SK-N-SH (cell line): ENCODE results near the gene KNL1. TPM values are rescaled to one million over a fixed set of nuclear protein-coding genes. Genes with fewer than 3 reads are reported as not detected.
A peak's percentile ranks its signal among the peaks of the same experiment; 100 is the strongest.

Source experiments
- CTCF ChIA-PET: fragments of 300-600, 350-600 bp; formaldehyde crosslinking; extraction: SDS; loops from one replicate; lab custom pipeline; 2021; lab: Yijun Ruan, JAX
- POLR2A ChIA-PET: fragments of 350-600 bp; sonication (Branson Sonifier 250); formaldehyde crosslinking; extraction: SDS; loops from one replicate; lab custom pipeline; 2020; ENCODE audit warnings: antibody characterized with exemption, inconsistent platforms; lab: Yijun Ruan, JAX
- DNase-seq: peaks from one replicate; pipeline ENCODE4 v3.0.0; 2012
- H2AFZ ChIP-seq: fragments of 200-600 bp; sonication (generic); 2 replicates; pipeline ENCODE4 v1.8.1; 2016; ENCODE audit warnings: antibody characterized with exemption, mild to moderate bottlenecking, low read depth
- H3F3A ChIP-seq: fragments of 200-600 bp; sonication (generic); replicated peaks from 2 replicates; pipeline ENCODE3; 2016; ENCODE audit warnings: antibody characterized with exemption, mild to moderate bottlenecking; ENCODE audit not compliant: insufficient read depth
- H3K27ac ChIP-seq, 2 experiments: fragments of 200-500 bp in 1 of 2; fragments of 200-600 bp in 1 of 2; sonication (Bioruptor generic) in 1 of 2; sonication (generic), shearing (Covaris generic) in 1 of 2; 2 replicates each; pipeline versions ENCODE4 v1.5.1 to v1.6.1; 2014 to 2016; ENCODE audit warnings: low read depth in 2 of 2, inconsistent platforms in 1 of 2, low read length in 1 of 2, mild to moderate bottlenecking in 1 of 2, mixed read lengths in 1 of 2
- H3K27me3 ChIP-seq: fragments of 200-600 bp; sonication (generic), shearing (Covaris generic); 2 replicates; pipeline ENCODE4 v1.6.1; 2016; ENCODE audit warnings: mixed run types; ENCODE audit not compliant: insufficient read depth
- H3K36me3 ChIP-seq, 2 experiments: fragments of 200-500 bp in 1 of 2; fragments of 200-600 bp in 1 of 2; sonication (Bioruptor generic) in 1 of 2; sonication (generic) in 1 of 2; replicated peaks in 1 of 2; 2 replicates each; pipeline versions ENCODE3 to v1.5.1; 2014 to 2016; ENCODE audit warnings: low read length in 1 of 2, mild to moderate bottlenecking in 1 of 2; ENCODE audit not compliant: insufficient read depth in 2 of 2, control insufficient read depth in 1 of 2
- H3K4me1 ChIP-seq, 2 experiments: fragments of 200-500 bp in 1 of 2; fragments of 200-600 bp in 1 of 2; sonication (Bioruptor generic) in 1 of 2; sonication (generic), shearing (Covaris generic) in 1 of 2; 2 replicates each; pipeline versions ENCODE4 v1.5.1 to v1.6.1; 2014 to 2016; ENCODE audit warnings: low read depth in 1 of 2, low read length in 1 of 2, mixed run types in 1 of 2; ENCODE audit not compliant: insufficient read depth in 2 of 2, control insufficient read depth in 1 of 2
- H3K4me2 ChIP-seq: fragments of 200-600 bp; sonication (generic), shearing (Covaris generic); 2 replicates; pipeline ENCODE4 v1.6.1; 2017; ENCODE audit warnings: mixed run types
- H3K4me3 ChIP-seq, 2 experiments: fragments of 200-500 bp in 1 of 2; fragments of 200-600 bp in 1 of 2; sonication (Bioruptor generic) in 1 of 2; sonication (generic), shearing (Covaris generic) in 1 of 2; 2 replicates each; pipeline versions ENCODE4 v1.5.1 to v1.8.1; 2014 to 2016; ENCODE audit warnings: low read depth in 2 of 2, inconsistent platforms in 1 of 2, low read length in 1 of 2, mild to moderate bottlenecking in 1 of 2, mixed read lengths in 1 of 2, moderate library complexity in 1 of 2
- H3K79me2 ChIP-seq: fragments of 200-600 bp; sonication (generic); 2 replicates; pipeline ENCODE4 v1.8.1; 2017; ENCODE audit warnings: mild to moderate bottlenecking; ENCODE audit not compliant: insufficient read depth
- H3K9ac ChIP-seq: fragments of 200-600 bp; sonication (generic); 2 replicates; pipeline ENCODE4 v1.6.1; 2017; ENCODE audit warnings: mixed run types
- H3K9me2 ChIP-seq: fragments of 200-600 bp; sonication (generic); 2 replicates; pipeline ENCODE4 v1.6.1; 2017; ENCODE audit warnings: mixed run types
- H3K9me3 ChIP-seq: fragments of 200-600 bp; sonication (generic); 2 replicates; pipeline ENCODE4 v1.6.1; 2017; ENCODE audit warnings: mixed run types, mild to moderate bottlenecking, moderate library complexity
- H4K20me1 ChIP-seq: fragments of 200-600 bp; sonication (generic); 2 replicates; pipeline ENCODE4 v1.6.1; 2017; ENCODE audit warnings: mild to moderate bottlenecking, mixed run types; ENCODE audit not compliant: insufficient read depth
- EP300 ChIP-seq, 2 experiments: IDR thresholded peaks; 2 replicates each; pipeline versions ENCODE4 v1.4.0 to v1.6.1; 2012; ENCODE audit warnings: borderline replicate concordance in 1 of 2, low read depth in 1 of 2, low read length in 1 of 2
- FOSL2 ChIP-seq: IDR thresholded peaks from 2 replicates; pipeline ENCODE4 v1.4.0; 2012; ENCODE audit warnings: low read depth, mild to moderate bottlenecking, moderate library complexity, borderline replicate concordance
- GATA2 ChIP-seq: sonication (generic); formaldehyde crosslinking; IDR thresholded peaks from 2 replicates; pipeline ENCODE4 v1.5.0; 2020; ENCODE audit warnings: mild to moderate bottlenecking, missing genetic modification reagents
- IRF3 ChIP-seq: fragments of 150-350 bp; IDR thresholded peaks from 2 replicates; pipeline ENCODE4 v1.6.1; 2016; ENCODE audit warnings: mild to moderate bottlenecking, low read depth, low read length
- MEF2A ChIP-seq: IDR thresholded peaks from 2 replicates; pipeline ENCODE4 v1.4.0; 2012; ENCODE audit warnings: low read depth, borderline replicate concordance
- NFIC ChIP-seq: IDR thresholded peaks from 2 replicates; pipeline ENCODE4 v1.4.0; 2012; ENCODE audit warnings: borderline replicate concordance
- NRF1 ChIP-seq: IDR thresholded peaks from 2 replicates; pipeline ENCODE4 v1.6.1; 2012; ENCODE audit warnings: low read depth, mild to moderate bottlenecking, low read length
- PBX3 ChIP-seq: IDR thresholded peaks from 2 replicates; pipeline ENCODE4; 2012
- RCOR1 ChIP-seq: fragments of 150-350 bp; IDR thresholded peaks from 2 replicates; pipeline ENCODE4 v1.6.1; 2017; ENCODE audit warnings: antibody characterized with exemption, low read length
- RXRA ChIP-seq: IDR thresholded peaks from 2 replicates; pipeline ENCODE4 v1.4.0; 2012; ENCODE audit warnings: low read depth, mild to moderate bottlenecking, borderline replicate concordance
- SIN3A ChIP-seq: IDR thresholded peaks from 2 replicates; pipeline ENCODE4 v1.6.1; 2012; ENCODE audit warnings: low read depth, mild to moderate bottlenecking, low read length, moderate library complexity, borderline replicate concordance
- SMC3 ChIP-seq: IDR thresholded peaks from 2 replicates; pipeline ENCODE4 v1.6.1; 2012; ENCODE audit warnings: low read depth, low read length, improper control_type of control experiment
- TAF1 ChIP-seq: IDR thresholded peaks from 2 replicates; pipeline ENCODE4 v1.6.1; 2012; ENCODE audit warnings: low read depth, mild to moderate bottlenecking, low read length, moderate library complexity, borderline replicate concordance
- TEAD4 ChIP-seq: IDR thresholded peaks from 2 replicates; pipeline ENCODE4 v1.4.0; 2012; ENCODE audit warnings: mild to moderate bottlenecking, borderline replicate concordance; ENCODE audit not compliant: insufficient read depth
- WGBS: methylation state at CpG from one replicate; pipeline ENCODE4 v1.1.6; 2017; ENCODE audit warnings: low lambda C conversion rate; 5-methylcytosine and 5-hydroxymethylcytosine counted together
- polyA plus RNA-seq, 3 experiments: library from polyadenylated mRNA; depleted of rRNA; stranded (reverse); fragments of >200 nt; gene quantifications; 2 replicates each; pipeline ENCODE4 v1.2.3, GENCODE V29; 2012
- TF ChIP-seq, protein P1 (sequence below): IDR thresholded peaks from 2 replicates; pipeline ENCODE4 v1.6.1; 2012; ENCODE audit warnings: mild to moderate bottlenecking, low read depth, low read length, moderate library complexity
- TF ChIP-seq, protein P2 (sequence below): fragments of 150-350 bp; IDR thresholded peaks from 2 replicates; pipeline ENCODE4 v1.6.1; 2017; ENCODE audit warnings: antibody characterized with exemption, low read length, low read depth, borderline replicate concordance

KNL1 gene
- polyA plus RNA-seq, 1 of the 3 experiments (the other 2 are of a cell fraction), result 1.6 TPM

DNA sequence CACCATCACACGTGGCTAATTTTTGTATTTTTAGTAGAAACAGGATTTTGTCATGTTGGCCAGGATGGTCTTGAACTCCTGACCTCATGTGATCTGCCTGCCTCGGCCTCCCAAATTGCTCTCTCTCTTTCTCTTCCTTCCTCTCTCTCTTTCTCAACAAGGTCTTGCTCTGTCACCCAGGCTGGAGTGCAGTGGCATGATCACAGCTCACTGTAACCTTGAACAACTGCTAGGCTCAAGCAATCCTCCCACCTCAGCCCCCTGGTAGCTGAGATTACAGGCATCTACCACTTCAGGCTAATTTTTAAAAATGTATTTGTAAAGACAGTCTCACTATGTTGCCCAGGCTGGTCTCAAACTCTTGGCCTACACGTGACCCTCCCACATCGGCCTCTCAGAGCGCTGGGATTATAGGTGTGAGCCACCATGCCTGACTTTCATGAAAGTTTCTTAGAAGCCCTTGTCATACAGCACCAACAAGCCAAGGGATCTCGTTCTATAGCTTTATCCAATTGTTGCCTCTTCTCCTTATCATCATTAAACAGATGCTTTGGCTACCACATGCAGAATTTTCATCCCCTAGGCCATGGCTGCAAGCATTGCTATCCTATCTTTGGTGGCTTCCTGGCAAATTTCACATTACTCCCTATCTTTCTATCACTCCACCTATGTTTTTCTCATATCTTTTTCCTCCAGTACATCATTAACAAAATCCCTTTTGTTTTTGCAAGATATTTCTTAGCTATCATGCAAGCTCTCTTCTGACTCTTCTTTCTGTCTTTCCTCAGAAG lies 34.9 kb upstream of the KNL1 start:
- H3F3A ChIP-seq, result no peaks in the 10 kb centered on the region
- H3K27me3 ChIP-seq, result no peaks in the 10 kb centered on the region
- DNase-seq, result peak; percentile 23
- no peaks in the 10 kb centered on the region for H3K9me2 ChIP-seq
- no peak overlapping the region for H2AFZ ChIP-seq
- CTCF ChIA-PET, result interaction anchor here (0.8 to 1.3 kb wide), 2 partner anchors 10 to 11 kb away, joined by 3 read pairs; partner anchors contain the start of gene RPUSD2
- no peak; a peak in 1 of 4 replicates for TF ChIP-seq EP300 (IDR thresholded peaks at IDR 0.05; ENCODE audit: borderline replicate concordance in 1 of 2, low read depth in 1 of 2, low read length in 1 of 2)
- TF ChIP-seq GATA2 (CRISPR knock-in tag), result peak; percentile 36; the same call in 1 of the 2 replicates
- TF ChIP-seq RXRA, result no peak
- TF ChIP-seq, all 33 proteins: peak for 1
- Histone ChIP-seq H3K4me1 (peaks cover 0 to 3% of the 10 kb centered on the region in 2 experiments; a peak in 1 of 4 replicates), H4K20me1 (no peaks in the 10 kb centered on the region), H3K9me3 (no peaks in the 10 kb centered on the region), H3K27ac (no peak overlapping the region), H3K36me3 (peaks cover 4 to 24% of the 10 kb centered on the region in 2 experiments), H3K4me2 (no peak overlapping the region), H3K79me2 (peaks cover 38% of the 10 kb centered on the region), H3K9ac (no peak overlapping the region), H3K4me3 (no peak overlapping the region)
- POLR2A ChIA-PET, result interaction anchor here (1.2 kb wide), 1 partner anchor 10 kb away, joined by 3 read pairs; the partner anchor contains the start of gene RPUSD2
- WGBS, result 93% methylated on average over 6 of the region's 6 CpGs

- ChIA-PET CTCF (interaction anchor here (1.0 kb wide), 1 partner anchor 36 kb away, joined by 3 read pairs; no protein-coding TSS in a partner anchor), POLR2A (no interaction called here)
- Histone ChIP-seq H3K4me3 (no peak overlapping the region), H3K27ac (no peak overlapping the region), H3K9me2 (no peaks in the 10 kb centered on the region), H3K9ac (no peak overlapping the region), H2AFZ (no peak overlapping the region), H3F3A (no peaks in the 10 kb centered on the region), H3K9me3 (no peaks in the 10 kb centered on the region), H3K36me3 (peaks cover 0 to under 1% of the 10 kb centered on the region in 2 experiments), H3K79me2 (peaks cover 44% of the 10 kb centered on the region), H3K27me3 (no peaks in the 10 kb centered on the region), H3K4me1 (peaks cover 0 to 4% of the 10 kb centered on the region in 2 experiments; a peak in 2 of 4 replicates), H3K4me2 (no peak overlapping the region), H4K20me1 (no peaks in the 10 kb centered on the region)
- TF ChIP-seq TAF1 (no peak), NRF1 (no peak), MEF2A (no peak), SIN3A (no peak), SMC3 (no peak), PBX3 (no peak), IRF3 (no peak), NFIC (no peak), TEAD4 (no peak), FOSL2 (no peak), RCOR1 (no peak)
- TF ChIP-seq, protein P1, sequence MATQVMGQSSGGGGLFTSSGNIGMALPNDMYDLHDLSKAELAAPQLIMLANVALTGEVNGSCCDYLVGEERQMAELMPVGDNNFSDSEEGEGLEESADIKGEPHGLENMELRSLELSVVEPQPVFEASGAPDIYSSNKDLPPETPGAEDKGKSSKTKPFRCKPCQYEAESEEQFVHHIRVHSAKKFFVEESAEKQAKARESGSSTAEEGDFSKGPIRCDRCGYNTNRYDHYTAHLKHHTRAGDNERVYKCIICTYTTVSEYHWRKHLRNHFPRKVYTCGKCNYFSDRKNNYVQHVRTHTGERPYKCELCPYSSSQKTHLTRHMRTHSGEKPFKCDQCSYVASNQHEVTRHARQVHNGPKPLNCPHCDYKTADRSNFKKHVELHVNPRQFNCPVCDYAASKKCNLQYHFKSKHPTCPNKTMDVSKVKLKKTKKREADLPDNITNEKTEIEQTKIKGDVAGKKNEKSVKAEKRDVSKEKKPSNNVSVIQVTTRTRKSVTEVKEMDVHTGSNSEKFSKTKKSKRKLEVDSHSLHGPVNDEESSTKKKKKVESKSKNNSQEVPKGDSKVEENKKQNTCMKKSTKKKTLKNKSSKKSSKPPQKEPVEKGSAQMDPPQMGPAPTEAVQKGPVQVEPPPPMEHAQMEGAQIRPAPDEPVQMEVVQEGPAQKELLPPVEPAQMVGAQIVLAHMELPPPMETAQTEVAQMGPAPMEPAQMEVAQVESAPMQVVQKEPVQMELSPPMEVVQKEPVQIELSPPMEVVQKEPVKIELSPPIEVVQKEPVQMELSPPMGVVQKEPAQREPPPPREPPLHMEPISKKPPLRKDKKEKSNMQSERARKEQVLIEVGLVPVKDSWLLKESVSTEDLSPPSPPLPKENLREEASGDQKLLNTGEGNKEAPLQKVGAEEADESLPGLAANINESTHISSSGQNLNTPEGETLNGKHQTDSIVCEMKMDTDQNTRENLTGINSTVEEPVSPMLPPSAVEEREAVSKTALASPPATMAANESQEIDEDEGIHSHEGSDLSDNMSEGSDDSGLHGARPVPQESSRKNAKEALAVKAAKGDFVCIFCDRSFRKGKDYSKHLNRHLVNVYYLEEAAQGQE, result no peak
- TF ChIP-seq, protein P2, sequence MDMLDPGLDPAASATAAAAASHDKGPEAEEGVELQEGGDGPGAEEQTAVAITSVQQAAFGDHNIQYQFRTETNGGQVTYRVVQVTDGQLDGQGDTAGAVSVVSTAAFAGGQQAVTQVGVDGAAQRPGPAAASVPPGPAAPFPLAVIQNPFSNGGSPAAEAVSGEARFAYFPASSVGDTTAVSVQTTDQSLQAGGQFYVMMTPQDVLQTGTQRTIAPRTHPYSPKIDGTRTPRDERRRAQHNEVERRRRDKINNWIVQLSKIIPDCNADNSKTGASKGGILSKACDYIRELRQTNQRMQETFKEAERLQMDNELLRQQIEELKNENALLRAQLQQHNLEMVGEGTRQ, result no peak
- no peak for DNase-seq
- 100% methylated on average over 2 of the region's 2 CpGs for WGBS
These were observed 31.4 kb upstream of the KNL1 start for GRCh38 chr15:40562691-40563090.
